LNCAP (cell line): Measurements from ENCODE around the gene PML.

Source experiments
- CTCF ChIP-seq: fragments of 450-650 bp; IDR thresholded peaks from 2 replicates; pipeline ENCODE4 v1.5.1; 2017; ENCODE audit warnings: mild to moderate bottlenecking

The PML gene

GRCh38 chr15:73978896-73979295 is 15.6 kb upstream of the PML start:
- no peak for TF ChIP-seq CTCF

GRCh38 chr15:73979636-73980035 is 14.9 kb upstream of the PML start:
- TF ChIP-seq CTCF = no peak

- TF ChIP-seq CTCF = no peak
Measured at GRCh38 chr15:73981761-73982221, 12.7 kb upstream of the PML start.

- TF ChIP-seq CTCF = no peak
Measured at GRCh38 chr15:73982222-73982962, 12.1 kb upstream of the PML start.

- no peak for TF ChIP-seq CTCF
Measured at GRCh38 chr15:73983211-73983727, 11.2 kb upstream of the PML start.

GRCh38 chr15:73983773-73984172 is 10.7 kb upstream of the PML start:
- no peak for TF ChIP-seq CTCF

- TF ChIP-seq CTCF = no peak
Measured at GRCh38 chr15:73984208-73984979, 10.1 kb upstream of the PML start.
